Stimulated activated CD4-positive, alpha-beta T cell treated with anti-CD3 and anti-CD28 coated beads, TNF-alpha, amount 100 ng/mL, for 4 hours (primary cell): ENCODE data around the gene CEACAM18.
"Not testable (repeated sequence)": the region's sequence is repeated elsewhere in the genome, so short reads cannot be mapped to it uniquely, and the experiment has no call there.

Source experiments
- DNase-seq, 3 experiments: peaks; one replicate each; pipeline ENCODE4 v3.0.0-alpha.2; 2020; ENCODE audit warnings: low read depth in 3 of 3

CEACAM18 gene

DNA sequence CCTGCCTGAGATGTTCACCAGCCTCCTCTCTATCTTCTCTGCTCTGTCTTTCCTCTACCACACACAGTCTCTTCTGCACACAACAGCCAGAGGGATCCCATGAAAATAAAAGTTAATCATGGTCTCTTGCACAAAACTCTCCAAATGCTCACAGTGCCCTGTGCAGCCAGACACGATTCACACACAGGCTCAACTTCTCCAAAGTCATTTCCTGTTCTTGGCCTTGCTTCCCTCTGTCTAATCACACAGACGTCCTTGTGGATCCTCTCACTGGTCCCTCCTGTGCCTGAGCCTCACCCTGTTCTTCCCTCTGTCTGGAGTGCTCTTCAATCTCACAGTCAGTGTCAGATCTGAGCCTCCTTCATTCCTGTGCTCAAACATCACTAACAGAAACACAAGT lies 15.4 kb downstream of the CEACAM18 start:
- DNase-seq: no peak

GRCh38 chr19:51497666-51498065 lies 19.3 kb downstream of the CEACAM18 start:
- no peak for DNase-seq

- not testable (repeated sequence) for DNase-seq
These were observed 22.6 kb downstream of the CEACAM18 start for GRCh38 chr19:51500931-51501330.

DNA sequence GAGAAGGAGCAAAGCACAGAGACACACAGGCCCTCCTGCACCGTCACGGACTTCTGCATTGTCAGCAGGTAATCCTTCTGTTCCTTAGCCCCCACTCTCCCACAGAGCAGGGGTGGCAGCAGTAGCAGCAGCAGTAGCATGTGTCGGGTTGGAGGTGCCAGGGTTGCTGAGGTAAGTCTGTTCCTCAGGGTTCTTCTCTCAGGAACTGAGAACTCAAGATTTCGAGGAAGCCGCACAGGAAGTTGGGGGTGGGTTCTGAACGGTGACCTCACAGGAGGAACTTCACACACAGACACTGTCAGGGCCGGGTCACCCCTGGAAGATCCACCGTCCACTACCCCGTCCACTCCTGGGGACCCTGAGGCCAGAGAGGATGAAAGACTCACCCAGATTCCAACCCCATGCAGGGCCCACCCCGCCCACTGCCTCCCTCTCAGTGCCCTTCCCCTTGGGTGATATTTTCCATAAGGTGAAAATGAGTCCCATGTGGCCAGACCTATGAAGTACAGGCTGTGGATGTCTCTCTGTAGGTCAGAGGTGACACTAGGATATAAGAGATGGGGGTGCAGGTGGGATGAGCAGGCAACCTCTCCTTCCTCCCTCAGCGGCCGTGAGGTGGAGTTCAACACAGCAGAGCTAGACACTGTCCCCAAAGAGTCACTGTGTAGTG lies 23.4 kb downstream of the CEACAM18 start, which contains the start of gene SIGLEC12:
Gene SIGLEC12, minus strand, starts transcription at position 207 of the 670 bp plus-strand sequence. Its CDS starts 67 bp downstream, at position 140.
- DNase-seq: no peak

DNA sequence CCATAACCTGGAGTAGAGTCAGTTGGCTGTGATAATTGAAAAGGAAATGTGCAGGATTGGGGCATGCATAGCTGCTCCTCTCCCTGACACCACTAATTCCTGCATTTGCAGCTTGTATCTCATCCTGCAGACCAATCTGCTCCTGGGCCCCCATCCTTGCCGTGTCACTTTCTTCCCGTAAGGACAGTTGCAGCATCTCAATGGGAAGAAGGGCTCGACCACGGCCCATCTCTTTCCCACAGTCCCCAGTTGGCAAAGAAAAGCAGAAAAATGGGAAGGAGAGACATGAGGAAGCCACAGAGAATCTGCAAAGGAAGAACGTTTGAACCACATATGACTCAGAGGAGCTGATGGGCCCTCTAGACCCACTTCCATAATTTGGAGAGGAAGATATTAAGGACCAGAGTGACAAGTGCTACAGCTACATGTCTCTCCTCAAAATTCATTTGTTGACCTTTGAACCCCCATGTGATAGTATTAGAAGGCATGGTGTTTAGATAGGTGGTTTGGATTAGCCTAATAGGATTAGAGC lies 25.0 kb downstream of the CEACAM18 start:
- no peak for DNase-seq

GRCh38 chr19:51503896-51504295 lies 25.6 kb downstream of the CEACAM18 start:
- DNase-seq: no peak

DNA sequence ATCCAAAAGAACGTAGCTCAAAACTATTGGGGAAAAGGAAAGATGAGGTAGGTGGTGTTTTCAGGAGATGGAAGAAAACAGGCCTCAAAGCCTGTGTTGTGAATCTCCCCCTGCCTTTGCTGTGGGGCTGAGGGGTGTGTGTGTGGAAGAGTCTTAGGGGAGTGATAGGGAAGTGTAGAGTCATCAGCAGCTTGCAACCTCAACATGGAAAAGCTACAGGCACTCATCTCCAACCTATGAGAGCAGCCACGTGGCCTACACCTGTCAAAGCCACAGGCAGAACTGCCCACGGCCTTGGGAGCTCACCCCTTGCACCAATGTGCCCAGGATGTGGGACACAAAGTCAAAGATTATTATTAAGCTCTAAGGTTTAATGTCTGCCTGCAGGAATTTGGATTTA lies 27.6 kb downstream of the CEACAM18 start:
- no peak for DNase-seq

- DNase-seq: no peak
These were observed 28.9 kb downstream of the CEACAM18 start for GRCh38 chr19:51507192-51507591.

DNA sequence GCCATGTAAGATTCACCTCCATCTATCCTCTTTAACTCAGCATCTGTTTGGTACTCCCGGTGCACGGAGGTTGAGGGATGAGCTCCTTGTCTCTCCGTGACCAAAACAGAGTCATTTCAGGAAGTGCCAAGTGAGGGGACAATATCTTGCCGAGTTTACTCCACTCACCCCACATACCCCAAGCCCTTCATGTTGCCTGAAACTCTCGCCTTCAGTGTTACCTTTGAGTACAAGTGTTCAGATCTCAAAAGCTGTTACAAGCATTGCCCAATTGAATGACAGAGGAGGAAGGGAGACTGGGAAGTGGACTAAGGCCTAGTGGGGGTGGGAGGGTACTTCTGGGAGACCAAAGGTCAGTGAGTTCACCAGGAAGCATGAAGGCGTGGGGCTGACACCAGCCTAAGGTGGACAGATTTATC lies 29.3 kb downstream of the CEACAM18 start:
- DNase-seq: no peak

DNA sequence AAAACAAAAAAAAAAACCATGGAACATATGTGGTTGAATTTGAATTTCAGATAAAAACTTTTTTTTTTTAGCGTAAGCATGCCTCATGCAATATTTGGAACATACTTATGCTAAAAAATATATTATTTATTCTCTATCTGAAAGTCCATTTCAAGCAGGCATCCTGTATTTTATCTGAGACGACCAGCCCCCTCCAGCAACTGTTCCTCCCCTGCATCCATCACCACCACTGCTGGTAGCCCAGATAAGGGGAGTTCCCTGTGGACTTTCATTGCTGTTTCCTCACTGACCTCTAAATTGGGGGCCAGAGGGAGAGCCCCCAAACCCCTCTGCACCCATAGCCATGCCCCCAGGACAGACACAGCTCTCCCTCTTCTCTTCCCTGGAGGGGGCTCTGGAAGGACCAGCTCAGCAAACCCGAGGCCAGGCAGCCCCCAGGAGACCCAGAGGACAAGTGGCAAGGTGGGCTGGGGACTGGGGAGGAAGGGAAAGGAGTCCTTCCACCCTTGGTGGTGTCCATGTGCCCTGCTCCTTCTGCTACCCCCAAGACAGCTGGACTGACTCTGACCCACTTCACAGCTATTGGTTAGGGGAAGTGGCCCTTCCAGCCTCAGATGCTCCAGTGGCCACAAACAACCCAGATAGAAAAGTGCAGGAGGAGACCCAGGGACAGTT lies 29.9 kb downstream of the CEACAM18 start:
- no peak for DNase-seq

DNA sequence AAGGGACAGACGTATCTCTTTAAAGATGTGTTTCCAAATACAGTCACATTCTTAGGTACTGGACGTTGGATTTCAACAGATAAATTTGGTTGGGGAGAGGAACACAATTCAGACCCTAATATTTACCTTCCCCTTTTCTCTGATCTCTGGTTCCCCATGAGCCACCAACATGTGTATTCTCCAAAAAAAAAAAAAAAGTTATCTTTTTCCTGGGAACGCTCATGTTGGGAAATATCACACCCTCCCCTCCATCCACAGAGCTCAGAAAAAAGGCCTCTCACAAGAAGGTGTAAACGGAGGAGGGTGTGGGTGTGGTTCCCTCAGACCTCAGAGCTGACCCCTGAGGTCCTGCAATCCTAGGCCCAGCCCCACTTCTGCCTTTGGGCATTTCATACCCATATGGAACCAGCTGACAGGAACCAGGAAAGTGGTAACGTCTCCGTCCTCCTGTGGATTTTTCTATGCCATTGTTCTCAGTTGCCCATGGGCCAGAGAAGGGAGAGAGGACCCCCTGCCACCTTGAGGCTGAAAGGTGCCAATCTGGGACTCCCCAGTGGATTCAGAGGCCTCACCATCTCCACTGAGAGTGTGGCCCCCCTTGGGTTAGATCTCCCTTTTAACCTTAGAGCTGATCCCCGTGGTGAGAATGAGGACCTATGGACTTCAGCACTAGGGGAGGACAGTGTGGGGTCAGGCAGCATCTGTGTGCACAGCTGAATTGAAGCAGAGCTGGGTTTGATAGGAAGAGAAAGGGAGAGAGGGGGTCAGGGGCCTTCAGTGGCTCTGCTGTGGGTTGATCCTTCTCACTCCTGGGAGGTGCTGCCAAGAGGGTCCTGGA lies 31.7 kb downstream of the CEACAM18 start:
- DNase-seq: no peak

- no peak for DNase-seq
These were observed 33.0 kb downstream of the CEACAM18 start for GRCh38 chr19:51511353-51511752.

- DNase-seq: no peak
These were observed 35.6 kb downstream of the CEACAM18 start for GRCh38 chr19:51513968-51514367.

GRCh38 chr19:51514866-51515481 lies 36.6 kb downstream of the CEACAM18 start:
- DNase-seq: no peak

DNA sequence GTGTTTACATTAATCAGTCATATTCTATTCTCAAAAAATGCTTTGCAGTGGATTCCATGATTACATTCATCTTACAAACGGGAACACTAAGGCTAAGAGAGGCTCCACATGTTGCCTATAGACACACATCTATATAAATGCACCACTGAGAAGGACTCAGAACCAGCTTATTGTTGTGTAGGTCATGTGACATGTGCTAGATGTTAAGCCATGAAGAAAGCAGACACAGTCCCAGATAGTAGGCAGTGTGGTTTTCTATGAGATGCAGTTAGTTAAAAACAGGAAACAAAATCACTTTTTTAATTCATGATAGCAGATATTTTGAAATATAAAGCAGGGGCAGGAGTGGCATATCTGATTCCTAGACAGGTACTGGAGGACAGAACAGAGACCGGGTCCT lies 42.4 kb downstream of the CEACAM18 start:
- DNase-seq: no peak

DNA sequence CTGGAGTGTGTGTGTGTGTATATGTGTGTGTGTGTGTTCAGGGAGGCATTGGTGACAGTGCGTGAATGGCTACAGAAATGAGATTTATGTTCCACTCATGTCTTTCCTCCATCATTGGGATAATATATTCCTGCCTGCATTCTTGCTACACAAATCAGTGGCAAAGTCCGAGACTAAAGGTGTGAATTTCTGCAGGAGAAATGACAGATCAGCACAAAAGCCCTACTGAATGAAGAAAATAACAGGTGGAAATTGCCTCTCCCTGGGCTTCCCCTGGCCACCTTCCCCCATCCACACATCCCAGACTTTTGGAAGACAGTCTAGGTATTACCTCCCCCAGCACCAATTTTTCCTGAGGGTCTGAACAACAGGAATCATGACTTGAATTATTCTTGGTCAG lies 43.0 kb downstream of the CEACAM18 start:
- DNase-seq: no peak

GRCh38 chr19:51521781-51522180 lies 43.4 kb downstream of the CEACAM18 start:
- no peak for DNase-seq

GRCh38 chr19:51524666-51525264 lies 46.4 kb downstream of the CEACAM18 start:
- no peak for DNase-seq

GRCh38 chr19:51525651-51526050 lies 47.3 kb downstream of the CEACAM18 start:
- no peak for DNase-seq

DNA sequence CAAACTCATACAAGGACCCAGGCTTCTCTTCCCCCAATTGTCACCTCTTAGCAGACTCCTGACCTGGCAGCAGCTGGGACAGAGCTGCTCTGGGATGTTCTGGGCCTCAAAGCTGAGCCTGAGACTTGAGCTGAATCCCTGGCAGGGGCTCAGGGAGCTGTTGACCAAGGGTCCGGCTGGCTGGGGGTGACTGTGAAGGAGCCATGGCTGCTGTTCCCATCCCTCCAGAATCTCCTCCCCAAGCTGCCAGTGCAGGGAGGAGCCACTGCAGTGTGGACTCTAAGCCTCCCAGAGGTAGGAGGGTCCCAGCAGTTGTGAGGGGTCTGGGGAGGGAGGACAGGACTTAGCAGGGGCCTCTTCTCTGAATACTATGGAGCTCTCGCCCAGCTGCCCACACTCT lies 51.0 kb downstream of the CEACAM18 start:
- no peak for DNase-seq

- no peak for DNase-seq
These were observed 52.3 kb downstream of the CEACAM18 start for GRCh38 chr19:51530616-51531015.
